HG03442 (cell line): Measurements from ENCODE around the gene GRPEL1.
A peak's percentile ranks its signal among the peaks of the same experiment; 100 is the strongest.

Experiments used
- ATAC-seq: cut with Tn5 transposase; IDR thresholded peaks from one replicate; pipeline ENCODE4 v1.9.1; 2021; ENCODE audit warnings: mild to moderate bottlenecking, moderate library complexity; ENCODE audit not compliant: unreplicated experiment

The GRPEL1 gene

DNA sequence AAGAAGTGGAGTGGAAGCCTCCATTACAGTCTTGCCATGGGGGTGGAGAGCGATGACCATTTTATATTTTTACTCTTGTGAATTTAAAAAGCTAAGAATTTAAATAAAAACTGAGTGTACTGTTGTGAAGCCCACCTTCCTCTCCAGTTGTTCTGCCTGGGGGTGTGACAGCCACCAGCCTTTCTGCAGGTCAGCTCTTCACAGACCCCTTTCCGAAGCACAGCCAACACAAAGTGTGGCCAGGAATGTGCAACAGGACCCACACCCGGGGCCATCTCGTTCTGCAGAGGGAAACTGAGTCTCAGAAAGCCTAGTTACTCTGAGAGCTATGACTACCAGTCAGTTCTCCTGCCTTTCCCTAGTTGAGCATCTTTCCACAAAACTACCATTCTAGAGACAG, 1.4 kb downstream of the GRPEL1 start:
- no peak for ATAC-seq

- no peak for ATAC-seq
These were observed 1.9 kb downstream of the GRPEL1 start for GRCh38 chr4:7066006-7066405.

GRCh38 chr4:7063362-7063761, 4.5 kb downstream of the GRPEL1 start:
- no peak for ATAC-seq

DNA sequence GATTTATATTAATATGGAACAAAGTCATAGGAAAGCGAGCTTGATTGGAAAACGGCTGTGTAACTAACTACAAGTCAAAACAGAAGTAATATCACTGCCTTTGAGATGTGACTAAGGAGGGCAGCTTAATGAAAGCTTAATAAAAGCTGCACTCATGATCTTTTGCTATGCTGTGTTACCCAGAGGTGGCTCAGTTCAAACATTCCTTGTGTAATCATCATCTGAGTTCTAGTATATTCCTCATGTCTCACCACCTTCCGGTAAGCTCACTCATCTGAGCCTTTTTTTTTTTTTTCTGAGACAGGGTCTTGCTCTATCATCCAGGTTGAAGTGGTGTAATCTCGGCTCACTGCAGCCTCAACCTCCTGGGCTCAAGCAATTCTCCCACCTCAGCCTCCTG, 5.0 kb downstream of the GRPEL1 start:
- no peak for ATAC-seq

DNA sequence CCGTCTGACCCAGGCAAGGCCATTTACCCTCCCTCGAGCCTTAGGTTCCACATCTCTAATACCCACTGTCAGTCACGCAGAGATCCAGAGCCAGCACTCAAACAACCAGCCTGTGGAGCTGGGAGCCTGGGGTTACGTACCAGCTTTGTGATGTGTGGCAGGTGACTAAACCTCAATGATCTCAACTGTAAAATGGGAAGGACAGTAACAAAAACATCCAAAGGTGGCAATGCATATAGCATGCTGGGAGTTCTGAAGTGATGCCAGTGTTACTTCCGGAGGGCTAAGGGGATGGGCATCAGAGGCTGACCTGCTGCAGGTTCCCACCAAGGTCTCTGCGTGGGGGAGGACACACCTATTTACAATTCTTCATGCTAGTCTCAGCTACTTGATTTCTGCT, 6.0 kb downstream of the GRPEL1 start:
- ATAC-seq: no peak

DNA sequence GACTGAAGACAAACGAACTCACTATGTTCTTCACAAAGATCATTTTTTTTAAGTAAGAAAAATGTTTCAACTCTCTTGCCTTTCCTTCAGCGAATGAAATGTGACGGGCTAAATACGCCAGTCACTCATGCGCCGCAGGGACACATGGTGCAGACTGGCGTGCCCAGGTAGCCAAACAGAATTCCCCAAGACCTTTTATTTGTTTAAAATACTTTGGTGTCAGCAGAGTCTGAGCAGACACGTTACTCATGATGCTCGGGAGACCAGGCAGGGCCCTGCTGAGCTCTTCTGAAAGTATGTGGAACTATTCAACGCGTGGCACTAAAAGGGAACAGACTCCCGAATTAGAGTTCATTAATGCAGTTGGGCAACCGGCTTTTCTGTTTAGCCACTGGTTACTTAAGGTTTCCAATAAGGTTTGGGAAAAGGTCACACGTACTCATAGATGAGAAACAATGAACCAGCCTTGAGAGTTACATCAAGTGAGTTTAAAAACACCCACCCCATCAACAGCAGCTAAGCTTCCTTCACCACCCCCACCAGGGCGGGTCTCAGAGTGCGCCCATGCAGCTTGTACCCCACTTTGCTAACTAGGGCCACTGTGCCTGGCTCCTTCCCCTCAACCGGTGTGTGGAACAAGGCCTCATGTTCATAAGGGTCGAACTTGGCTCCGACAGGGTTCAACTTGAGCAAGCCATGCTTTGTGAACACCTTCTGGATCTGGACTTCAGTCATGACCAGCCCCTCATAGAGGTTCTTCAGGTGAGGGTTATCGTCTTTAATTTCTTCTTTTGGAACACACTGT, 7.3 kb downstream of the GRPEL1 start:
- ATAC-seq: no peak

DNA sequence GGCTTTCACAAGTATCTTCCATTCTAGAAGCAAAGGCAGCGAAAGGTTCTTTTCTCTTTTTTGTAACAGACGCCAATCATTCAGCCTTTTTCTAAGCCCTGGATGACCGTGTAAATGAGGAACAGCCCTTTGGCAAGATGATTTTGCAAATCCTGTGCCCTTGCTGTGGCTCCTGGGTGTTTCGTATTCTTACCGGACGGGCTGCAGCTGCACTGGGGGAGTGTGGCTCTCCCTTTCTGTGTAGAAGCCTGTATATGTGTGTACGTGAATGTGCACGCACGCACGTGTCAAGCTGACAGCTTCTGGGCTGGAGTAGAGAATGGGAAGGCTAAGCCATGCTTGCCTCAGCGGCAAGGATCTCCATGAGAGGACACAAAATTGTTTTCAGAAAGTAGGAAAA, 8.2 kb downstream of the GRPEL1 start:
- no peak for ATAC-seq

- ATAC-seq: peak; percentile 9
These were observed 9.1 kb downstream of the GRPEL1 start for GRCh38 chr4:7058792-7059191.

GRCh38 chr4:7055990-7056325, 11.9 kb downstream of the GRPEL1 start:
- ATAC-seq: no peak

GRCh38 chr4:7055111-7055989, 12.5 kb downstream of the GRPEL1 start:
- ATAC-seq: no peak

DNA sequence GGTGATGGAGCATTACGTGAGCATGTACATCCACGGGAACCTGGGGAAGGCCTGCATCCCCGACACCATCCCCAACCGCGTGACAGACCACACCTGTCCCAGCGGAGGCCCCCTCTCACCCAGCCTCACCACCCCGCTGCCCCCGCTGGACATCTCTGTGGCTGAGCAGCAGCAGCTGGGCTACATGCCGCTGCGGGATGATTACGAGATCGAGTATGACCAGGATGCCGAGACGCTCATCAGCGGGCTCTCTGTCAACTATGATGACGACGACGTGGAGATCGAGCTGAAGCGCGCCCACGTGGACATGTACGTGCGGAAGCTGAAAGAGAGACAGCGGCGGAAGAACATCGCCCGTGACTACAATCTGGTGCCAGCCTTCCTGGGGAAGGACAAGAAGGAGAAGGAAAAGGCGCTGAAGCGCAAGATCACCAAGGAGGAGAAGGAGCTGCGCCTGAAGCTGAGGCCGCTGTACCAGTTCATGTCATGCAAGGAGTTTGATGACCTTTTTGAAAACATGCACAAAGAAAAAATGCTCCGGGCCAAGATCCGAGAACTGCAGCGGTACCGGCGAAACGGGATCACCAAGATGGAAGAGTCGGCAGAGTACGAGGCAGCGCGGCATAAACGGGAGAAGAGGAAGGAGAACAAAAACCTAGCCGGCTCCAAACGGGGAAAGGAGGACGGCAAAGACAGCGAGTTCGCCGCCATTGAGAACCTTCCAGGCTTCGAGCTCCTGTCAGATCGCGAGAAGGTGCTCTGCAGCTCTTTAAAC, 13.6 kb downstream of the GRPEL1 start:
- no peak for ATAC-seq

GRCh38 chr4:7052923-7053715, 14.7 kb downstream of the GRPEL1 start:
- ATAC-seq: no peak

DNA sequence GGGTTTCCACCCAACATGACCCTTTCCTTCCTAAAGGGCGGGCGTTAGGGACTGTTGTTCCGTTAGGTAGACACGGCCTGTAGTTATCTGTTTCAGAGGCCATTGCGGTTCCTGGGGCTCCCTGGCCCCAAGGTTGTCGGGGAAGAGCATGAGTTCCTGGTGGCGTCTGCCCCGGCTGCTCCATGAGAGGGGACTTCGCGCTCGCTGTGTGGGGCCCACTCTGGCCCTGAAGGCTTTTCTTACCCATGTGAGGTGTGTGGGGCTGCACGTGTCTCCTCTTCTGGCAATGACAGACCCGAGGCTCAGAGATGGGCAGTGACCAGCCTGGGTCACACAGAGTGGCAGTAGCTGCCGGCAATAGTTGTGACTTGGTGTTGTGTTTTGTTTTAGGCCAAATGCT, 15.6 kb downstream of the GRPEL1 start:
- no peak for ATAC-seq

DNA sequence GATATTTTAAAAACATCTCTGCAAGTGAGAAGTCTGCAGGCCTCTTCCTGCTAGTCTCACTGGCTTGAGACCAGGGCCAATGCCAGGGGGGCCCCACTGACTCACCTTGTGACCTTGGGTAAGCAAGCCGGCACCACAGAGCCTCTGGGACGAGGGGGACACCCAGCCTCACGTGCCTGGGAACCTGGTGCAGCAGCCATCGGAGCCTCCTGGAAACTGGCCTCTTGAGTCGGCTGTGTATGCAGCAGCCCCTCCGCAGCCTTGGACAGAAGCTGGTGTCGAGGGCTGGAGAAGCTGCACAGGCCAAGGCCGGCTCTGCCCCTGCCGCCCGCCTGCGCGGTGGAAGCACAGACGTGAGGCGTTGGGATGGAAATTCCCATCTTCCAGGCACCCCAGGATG, 16.0 kb downstream of the GRPEL1 start:
- ATAC-seq: no peak

- ATAC-seq: no peak
These were observed 16.7 kb downstream of the GRPEL1 start for GRCh38 chr4:7051144-7051495.

DNA sequence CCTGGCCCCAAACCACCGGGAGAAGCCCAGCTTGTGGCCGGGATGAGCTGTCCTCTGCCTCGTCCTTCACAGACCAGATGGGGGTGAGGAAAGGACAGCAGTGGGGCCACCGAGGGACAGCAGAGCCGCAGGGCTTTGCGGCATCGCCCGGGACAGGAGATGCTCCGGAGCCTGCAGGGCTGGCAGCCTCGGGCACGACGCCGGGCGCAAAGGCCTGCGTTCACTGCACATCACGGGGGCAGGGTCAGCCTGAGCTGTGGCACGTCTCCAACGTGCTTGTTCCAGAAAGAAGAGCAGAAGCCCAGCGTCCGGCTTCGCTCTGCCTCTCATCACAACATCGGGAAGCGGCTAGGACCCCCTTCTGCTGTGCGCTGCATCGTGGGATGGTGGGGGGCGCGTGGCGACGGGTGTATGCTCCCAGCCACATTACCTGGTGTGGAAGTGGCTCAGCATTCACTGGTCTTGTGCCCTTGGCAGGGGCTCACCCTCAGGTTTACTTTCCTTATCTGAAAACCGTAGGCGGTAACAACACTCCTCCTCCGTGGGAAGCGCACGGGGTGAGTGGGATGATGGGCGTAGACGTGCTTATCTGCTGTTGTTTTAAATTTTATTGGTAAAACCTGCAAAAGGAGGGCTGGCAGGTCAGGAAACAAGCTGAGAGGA, 17.3 kb downstream of the GRPEL1 start:
- no peak for ATAC-seq

DNA sequence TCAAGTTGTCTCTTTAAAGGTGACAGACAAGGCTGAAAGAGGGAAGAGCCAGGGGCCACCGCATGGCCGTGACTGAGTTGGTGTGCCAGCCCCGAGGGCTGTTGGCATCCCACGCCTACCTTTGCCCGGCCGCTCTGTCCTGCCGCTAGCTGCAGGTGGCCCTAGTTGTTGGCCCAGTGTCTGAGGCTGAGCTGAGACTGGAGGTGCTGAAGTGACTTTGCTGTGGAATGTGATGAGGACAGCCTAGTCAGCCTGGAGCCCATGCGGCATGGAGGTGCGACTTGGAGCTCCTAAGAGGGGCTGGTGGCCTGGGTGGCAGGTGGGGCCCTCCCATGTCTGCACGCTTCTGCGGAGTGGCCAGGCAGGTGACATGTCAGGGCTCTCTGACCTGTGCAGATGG, 18.1 kb downstream of the GRPEL1 start:
- no peak for ATAC-seq

DNA sequence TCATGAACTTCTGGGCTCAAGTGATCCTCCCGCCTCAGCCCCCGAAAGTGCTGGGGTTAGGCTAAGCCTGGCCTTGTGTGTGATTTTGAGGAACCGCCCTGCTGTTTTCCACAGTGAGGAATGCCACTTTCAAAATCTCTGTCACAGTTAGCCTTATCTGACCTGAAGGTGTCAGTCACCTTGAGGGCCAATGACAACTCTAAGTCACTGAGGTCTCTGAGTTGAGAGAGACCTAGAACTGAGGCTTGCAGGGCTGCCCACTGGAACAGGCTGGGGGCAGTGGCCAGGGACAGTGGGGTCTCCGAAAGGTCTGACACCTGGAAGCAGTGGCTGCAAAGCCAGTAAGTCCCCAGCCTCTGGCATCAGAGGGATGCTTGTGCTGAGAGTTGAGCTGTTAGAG, 18.6 kb downstream of the GRPEL1 start:
- no peak for ATAC-seq

- no peak for ATAC-seq
These were observed 19.2 kb downstream of the GRPEL1 start for GRCh38 chr4:7048642-7049041.

GRCh38 chr4:7046971-7047370, 20.9 kb downstream of the GRPEL1 start:
- no peak for ATAC-seq
